HL-60/S4 treated with phorbol 12-myristate 13-acetate at 8.2 ng/mL for 4 days and 3 days (cell line): ENCODE measurements around the gene XK.
"Not testable (repeated sequence)": the region's sequence is repeated elsewhere in the genome, so short reads cannot be mapped to it uniquely, and the experiment has no call there.

Source experiments
- in situ Hi-C: fragments of 300-500 bp; cut with MboI; formaldehyde crosslinking; loops from 2 replicates; pipeline ENCODE4 v1.15.0; 2022; ENCODE audit warnings: low sequenced_read_pairs

The XK gene, protein sequence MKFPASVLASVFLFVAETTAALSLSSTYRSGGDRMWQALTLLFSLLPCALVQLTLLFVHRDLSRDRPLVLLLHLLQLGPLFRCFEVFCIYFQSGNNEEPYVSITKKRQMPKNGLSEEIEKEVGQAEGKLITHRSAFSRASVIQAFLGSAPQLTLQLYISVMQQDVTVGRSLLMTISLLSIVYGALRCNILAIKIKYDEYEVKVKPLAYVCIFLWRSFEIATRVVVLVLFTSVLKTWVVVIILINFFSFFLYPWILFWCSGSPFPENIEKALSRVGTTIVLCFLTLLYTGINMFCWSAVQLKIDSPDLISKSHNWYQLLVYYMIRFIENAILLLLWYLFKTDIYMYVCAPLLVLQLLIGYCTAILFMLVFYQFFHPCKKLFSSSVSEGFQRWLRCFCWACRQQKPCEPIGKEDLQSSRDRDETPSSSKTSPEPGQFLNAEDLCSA

GRCh38 chrX:37685381-37686359 lies at the start of gene XK:
TSS of gene XK (plus strand) at chrX:37685791. CDS start at chrX:37685962, 171 bp downstream.
- in situ Hi-C loops = no loop called here

GRCh38 chrX:37638047-37638446 lies 47.5 kb upstream of the XK start:
- in situ Hi-C loops = no loop called here

DNA sequence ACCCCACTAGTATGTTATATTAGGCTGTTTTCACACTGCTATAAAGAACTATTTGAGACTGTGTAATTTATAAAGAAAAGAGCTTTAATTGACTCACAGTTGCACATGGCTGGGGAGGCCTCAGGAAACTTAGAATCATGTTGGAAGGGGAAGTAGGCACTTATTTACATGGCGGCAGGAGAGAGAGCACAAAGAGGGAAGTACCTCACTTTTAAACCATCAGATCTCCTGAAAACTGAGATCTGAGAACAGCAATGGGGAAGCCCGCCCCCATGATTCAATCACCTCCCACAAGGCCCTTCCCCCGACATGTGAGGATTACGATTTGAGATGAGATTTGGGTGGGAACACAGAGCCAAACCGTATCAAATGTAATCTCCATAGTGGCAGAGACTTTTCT lies 45.4 kb upstream of the XK start:
- in situ Hi-C loops = no loop called here

DNA sequence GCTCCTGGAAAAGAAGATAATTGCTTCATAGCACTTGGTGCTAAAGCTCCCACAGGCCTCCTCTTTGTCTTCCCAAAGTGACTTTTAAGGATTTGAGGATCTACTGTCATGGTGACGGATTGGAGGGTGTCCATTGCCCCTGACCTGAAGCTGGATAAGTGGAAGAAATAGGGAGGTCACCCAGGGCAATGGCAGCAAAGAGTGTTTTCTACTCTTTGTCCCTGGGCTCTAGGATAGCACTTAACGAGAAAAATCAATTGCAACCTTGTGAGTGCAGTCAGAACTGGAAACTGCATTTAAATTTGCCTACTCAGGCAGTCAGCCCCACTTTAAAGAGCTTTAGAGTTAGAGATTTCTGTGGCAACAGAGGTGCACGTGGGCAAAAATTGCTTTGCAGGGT lies 43.7 kb upstream of the XK start:
- in situ Hi-C loops = no loop called here

- in situ Hi-C loops = no loop called here
Measured at GRCh38 chrX:37644381-37645305, 40.9 kb upstream of the XK start.

DNA sequence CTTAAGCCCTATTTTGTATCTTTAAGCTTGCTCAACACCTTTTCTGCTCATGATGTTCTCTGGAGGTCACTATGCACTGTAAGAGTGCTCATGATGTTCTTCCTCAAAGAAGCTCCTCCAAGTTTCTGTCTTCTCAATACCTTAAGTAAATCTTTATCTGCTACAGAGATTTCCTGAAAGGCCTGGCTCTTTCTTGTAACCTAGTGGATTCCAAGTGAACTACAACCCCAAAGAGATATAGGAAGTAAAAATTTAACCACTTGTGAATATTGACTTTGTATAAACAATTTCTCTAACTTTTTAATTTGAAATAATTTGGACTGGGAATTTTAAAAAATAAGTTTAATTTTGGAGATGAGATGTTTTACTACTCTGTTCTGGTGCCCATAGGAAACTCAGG lies 39.3 kb upstream of the XK start:
- in situ Hi-C loops = no loop called here

GRCh38 chrX:37650879-37651278 lies 34.7 kb upstream of the XK start:
- in situ Hi-C loops = not testable (repeated sequence)

DNA sequence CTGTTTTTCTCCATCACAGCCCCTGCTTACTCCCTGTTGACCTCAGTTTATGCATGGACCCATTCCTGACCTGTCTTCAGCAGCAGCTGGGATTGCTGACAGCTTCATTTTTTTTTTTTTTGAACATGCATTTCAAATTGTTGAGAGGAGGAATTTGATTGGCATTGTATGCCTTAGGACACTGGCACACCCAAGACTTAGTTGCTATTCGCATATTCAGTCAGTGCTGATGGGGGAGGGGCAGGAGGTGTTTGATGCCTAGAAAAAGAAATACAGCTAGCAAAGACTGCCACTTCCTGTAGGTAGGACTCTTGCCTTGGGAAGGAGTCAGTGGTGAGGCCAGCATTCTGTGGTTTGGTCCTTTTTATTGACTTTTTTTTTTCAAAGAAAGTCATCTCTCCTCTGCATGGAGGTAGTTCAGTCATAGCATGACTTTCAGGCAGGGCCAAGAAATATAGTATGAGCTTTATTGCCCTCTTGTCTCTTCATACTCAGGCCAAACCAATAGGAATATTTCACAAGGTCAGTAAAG lies 33.6 kb upstream of the XK start:
- in situ Hi-C loops = no loop called here

GRCh38 chrX:37652589-37653231 lies 32.9 kb upstream of the XK start:
- in situ Hi-C loops = no loop called here

GRCh38 chrX:37653397-37654085 lies 32.0 kb upstream of the XK start:
- in situ Hi-C loops = no loop called here

DNA sequence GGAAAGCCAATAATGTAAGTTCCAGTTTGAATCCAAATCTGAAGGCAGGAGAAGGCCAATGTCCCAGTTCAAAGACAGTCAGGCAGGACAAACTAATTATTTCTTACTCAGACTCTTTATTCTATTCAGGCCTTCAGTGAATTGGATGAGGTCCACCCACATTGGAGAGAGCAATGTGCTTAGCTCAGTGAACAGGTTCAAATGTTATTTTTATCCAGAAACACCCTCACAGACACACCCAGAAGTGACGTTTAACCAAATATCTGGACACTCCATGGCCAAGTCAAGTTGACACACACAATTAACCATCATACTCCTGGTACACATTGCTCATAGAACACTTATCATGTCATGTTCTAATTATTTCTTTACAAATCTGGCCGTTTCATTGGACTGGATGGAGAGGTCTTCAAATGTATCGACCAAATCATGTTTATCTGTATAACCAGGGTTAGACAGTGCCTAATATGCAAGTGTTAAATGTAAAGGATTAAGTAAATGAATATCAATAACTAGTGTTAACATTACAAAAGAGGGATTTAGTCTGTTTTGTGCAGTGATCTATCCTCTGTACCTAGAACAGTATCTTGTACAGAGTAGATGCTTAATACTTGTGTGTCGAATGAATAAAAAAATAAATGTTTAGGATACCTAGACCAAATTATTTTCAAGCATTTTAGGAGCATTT lies 27.1 kb upstream of the XK start:
- in situ Hi-C loops = no loop called here

- in situ Hi-C loops = no loop called here
Measured at GRCh38 chrX:37659047-37659446, 26.5 kb upstream of the XK start.

DNA sequence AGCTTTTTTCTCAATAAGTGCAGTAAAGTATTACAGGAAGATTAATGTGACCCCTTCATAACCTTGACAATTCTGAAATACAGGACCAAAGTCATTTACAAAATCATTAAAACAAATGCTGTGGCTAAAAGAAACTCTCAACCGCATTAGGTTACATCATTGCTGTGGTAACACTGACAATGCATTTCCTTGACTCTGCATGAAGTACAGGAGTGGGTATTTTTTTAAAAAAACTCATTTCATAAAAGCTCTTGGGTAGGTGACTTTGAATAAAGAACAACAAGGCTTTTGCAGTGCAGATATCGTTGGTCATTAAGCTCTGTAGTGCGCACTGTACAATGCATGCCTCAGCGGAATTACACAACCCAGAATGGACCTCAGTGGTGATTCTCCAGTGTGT lies 23.4 kb upstream of the XK start:
- in situ Hi-C loops = no loop called here

GRCh38 chrX:37666516-37666915 lies 19.1 kb upstream of the XK start:
- in situ Hi-C loops = no loop called here

GRCh38 chrX:37667141-37667540 lies 18.4 kb upstream of the XK start:
- in situ Hi-C loops = no loop called here

GRCh38 chrX:37672563-37672962 lies 13.0 kb upstream of the XK start:
- in situ Hi-C loops = no loop called here

GRCh38 chrX:37676811-37677210 lies 8.8 kb upstream of the XK start:
- in situ Hi-C loops = no loop called here

DNA sequence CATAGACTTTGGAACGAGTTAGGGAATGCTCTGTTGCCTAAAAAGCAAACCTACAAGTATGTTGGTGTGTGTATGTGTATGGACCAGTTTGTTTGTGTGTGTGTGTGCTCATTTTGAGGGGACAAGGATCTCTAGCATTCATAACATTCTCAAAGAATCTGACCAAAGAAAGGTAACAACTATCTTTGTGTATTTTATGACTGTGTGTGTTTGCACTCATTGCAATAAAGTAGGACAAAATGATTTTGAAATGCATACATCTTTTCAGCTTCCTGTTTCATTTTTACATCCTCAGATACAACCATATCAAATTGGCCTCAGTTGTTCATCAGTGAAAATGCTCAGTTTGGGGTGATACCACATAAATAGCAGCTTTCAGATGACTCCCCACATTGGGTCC lies 8.3 kb upstream of the XK start:
- in situ Hi-C loops = no loop called here

- in situ Hi-C loops = no loop called here
Measured at GRCh38 chrX:37677765-37678164, 7.8 kb upstream of the XK start.
